K562 (cell line): ENCODE data around the gene INTS4. TPM values are rescaled to one million over a fixed set of nuclear protein-coding genes. Genes with fewer than 3 reads are reported as not detected.
A peak's percentile ranks its signal among the peaks of the same experiment; 100 is the strongest.

Experiments
- BDP1 ChIP-seq: IDR thresholded peaks from 3 replicates; pipeline ENCODE4 v1.6.1; 2011; ENCODE audit not compliant: insufficient read length, insufficient read depth
- CHAMP1 ChIP-seq: fragments of 450-650 bp; IDR thresholded peaks from 2 replicates; pipeline ENCODE4 v1.6.1; 2016; ENCODE audit warnings: mild to moderate bottlenecking
- FOXP1 ChIP-seq: sonication (generic); formaldehyde crosslinking; IDR thresholded peaks from 2 replicates; pipeline ENCODE4 v1.8.0; 2022; ENCODE audit warnings: mild to moderate bottlenecking, missing genetic modification reagents
- FOXP4 ChIP-seq: sonication (generic); formaldehyde crosslinking; IDR thresholded peaks from 2 replicates; pipeline ENCODE4 v1.8.0; 2022; ENCODE audit warnings: mild to moderate bottlenecking, missing genetic modification reagents, borderline replicate concordance
- MBD2 ChIP-seq: sonication (generic); IDR thresholded peaks from 2 replicates; pipeline ENCODE4 v1.6.1; 2016; ENCODE audit warnings: low read depth, borderline replicate concordance
- MCM3 ChIP-seq: fragments of 450-650 bp; IDR thresholded peaks from 2 replicates; pipeline ENCODE4 v1.6.1; 2016
- MCM7 ChIP-seq, 2 experiments: fragments of 450-650 bp; IDR thresholded peaks; 2 replicates each; pipeline ENCODE4 v1.6.1; 2016 to 2018
- MTF1 ChIP-seq: fragments of 250-450 bp; sonication (Bioruptor Pico); IDR thresholded peaks from 2 replicates; pipeline ENCODE4 v1.9.0; 2021; ENCODE audit warnings: moderate library complexity, mild to moderate bottlenecking, inconsistent platforms, borderline replicate concordance
- NR2C1 ChIP-seq, 2 experiments: fragments of 450-650 bp; IDR thresholded peaks; 2 replicates each; pipeline ENCODE4 v1.6.1; 2017; ENCODE audit warnings: mild to moderate bottlenecking in 2 of 2, antibody characterized with exemption in 1 of 2, inconsistent platforms in 1 of 2, missing compliant biosample characterization in 1 of 2, missing genetic modification characterization in 1 of 2
- PHTF2 ChIP-seq: fragments of 250-450 bp; sonication (Bioruptor Pico); IDR thresholded peaks from 2 replicates; pipeline ENCODE4 v1.5.0; 2021; ENCODE audit warnings: mild to moderate bottlenecking
- SMARCA5 ChIP-seq: fragments of 450-650 bp; IDR thresholded peaks from 2 replicates; pipeline ENCODE4 v1.6.1; 2016
- SOX6 ChIP-seq: fragments of 450-650 bp; IDR thresholded peaks from 2 replicates; pipeline ENCODE4 v1.6.1; 2014; ENCODE audit warnings: mild to moderate bottlenecking
- THAP7 ChIP-seq: fragments of 250-450 bp; sonication (Bioruptor Pico); IDR thresholded peaks from 2 replicates; pipeline ENCODE4 v1.5.0; 2021
- ZKSCAN3 ChIP-seq: fragments of 250-450 bp; sonication (Bioruptor Pico); IDR thresholded peaks from 2 replicates; pipeline ENCODE4 v1.4.0; 2020
- ZNF174 ChIP-seq: fragments of 250-450 bp; sonication (Bioruptor Pico); IDR thresholded peaks from 2 replicates; pipeline ENCODE4 v1.4.0; 2020; ENCODE audit warnings: mild to moderate bottlenecking
- ZNF668 ChIP-seq: fragments of 250-450 bp; sonication (Bioruptor Pico); IDR thresholded peaks from 2 replicates; pipeline ENCODE4 v1.8.0; 2022; ENCODE audit warnings: mild to moderate bottlenecking, inconsistent platforms
- ZNF76 ChIP-seq: fragments of 250-450 bp; sonication (Bioruptor Pico); IDR thresholded peaks from 2 replicates; pipeline ENCODE4 v1.4.0; 2020; ENCODE audit warnings: mild to moderate bottlenecking, moderate library complexity, borderline replicate concordance
- polyA plus RNA-seq, 8 experiments: library from polyadenylated mRNA; depleted of rRNA in 4 of 8; stranded (reverse) in 5 of 8; unstranded in 3 of 8; fragments of >200 nt; fragmentation: Nextera tagmentation in 2 of 8; fragmentation: Illumina TruSeq in 1 of 8; extraction: Ambion mirVana in 2 of 8; extraction: Trizol in 1 of 8; gene quantifications; 2 replicates each; pipeline versions ENCODE4 v1.2.1 to v1.2.3, GENCODE V29; 2011 to 2014; ENCODE audit warnings: inconsistent platforms in 1 of 8, missing spikeins in 1 of 8
- total RNA-seq, 7 experiments: library from RNA; depleted of rRNA in 6 of 7; stranded (reverse); fragments of >200 nt in 6 of 7; fragmentation: Illumina TruSeq in 2 of 7; extraction: Trizol in 2 of 7; gene quantifications; 2 replicates each; pipeline versions ENCODE4 v1.2.1 to v1.2.3, GENCODE V29; 2011 to 2021; ENCODE audit warnings: low replicate concordance in 1 of 7

INTS4 gene
- total and polyA plus RNA-seq, 9 of the 15 experiments (the other 6 are each of a cell fraction or from before 2014, with no cell fraction given): 28.4 to 53.4 (median 44.5) TPM

- TF ChIP-seq CHAMP1 (peak; percentile 16; the same call in 1 of the 2 replicates), MCM3 (no peak), BDP1 (no peak), ZNF668 (CRISPR knock-in tag) (no peak), ZNF174 (CRISPR knock-in tag) (no peak), ZNF76 (peak; percentile 88; the same call in 1 of the 2 replicates), FOXP1 (peak; percentile 84), NR2C1 (IDR thresholded peaks at IDR 0.05) (peak; percentile 98), NR2C1 (tag; IDR thresholded peaks at IDR 0.05) (peak; percentile 98), MTF1 (CRISPR knock-in tag) (no peak), MCM7 (IDR thresholded peaks at IDR 0.05) (no peak), ZKSCAN3 (CRISPR knock-in tag) (no peak), SMARCA5 (no peak), MBD2 (peak; percentile 93), FOXP4 (CRISPR knock-in tag) (peak; percentile 78; the same call in 1 of the 2 replicates), PHTF2 (CRISPR knock-in tag) (no peak), SOX6 (peak; percentile 40; the same call in 1 of the 2 replicates), THAP7 (CRISPR knock-in tag) (no peak)
These were observed at the start of gene INTS4 (continued) for GRCh38 chr11:77994434-77995362.
